Measurements from ENCODE around the gene MIA3. TPM values are rescaled to one million over a fixed set of nuclear protein-coding genes. Genes with fewer than 3 reads are reported as not detected.
"Not testable (repeated sequence)": the region's sequence is repeated elsewhere in the genome, so short reads cannot be mapped to it uniquely, and the experiment has no call there.

Gene MIA3
- total RNA-seq, 1 donor from 2014 or later = 22.8 TPM

GRCh38 chr1:222665964-222666363 is 48.1 kb downstream of the MIA3 start:
- Histone ChIP-seq H3K27me3 (no peaks in the 10 kb centered on the region), H3K4me1 (no peaks in the 10 kb centered on the region), H3K9me3 (no peaks in the 10 kb centered on the region), H3K36me3 (peaks cover 66 to 71% of the 10 kb centered on the region in 2 donors), H3K4me3 (no peak overlapping the region), H3K27ac (no peak overlapping the region)
- no peak for TF ChIP-seq CTCF (IDR thresholded peaks at IDR 0.05)
- DNase-seq (ENCODE audit: low spot score in 2 of 2) = no peak
- intact Hi-C loops (cut with DNase I) = no loop called here

DNA sequence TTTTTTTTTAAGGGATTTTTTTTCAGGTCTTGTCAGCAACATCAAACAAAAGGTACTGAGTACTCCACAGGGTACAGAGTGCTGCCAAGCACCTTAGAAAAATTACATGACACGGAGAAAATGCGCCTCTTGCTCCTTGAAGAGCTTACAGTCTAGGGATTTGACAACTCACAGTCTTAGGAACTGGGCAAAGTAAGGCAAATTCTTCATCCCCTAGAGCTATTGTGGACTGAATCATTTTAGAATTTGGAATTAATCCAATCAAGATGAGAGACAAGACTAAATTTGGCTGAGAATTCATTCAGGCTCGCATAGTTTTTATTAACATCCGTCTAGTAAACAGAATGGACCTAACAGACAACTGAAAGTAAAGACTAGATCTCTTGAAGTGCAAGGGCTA is 50.3 kb downstream of the MIA3 start:
- H3K9me3 ChIP-seq; H3K4me1 ChIP-seq; intact Hi-C loops (cut with DNase I); H3K4me3 ChIP-seq; H3K27ac ChIP-seq; DNase-seq (ENCODE audit: low spot score in 2 of 2); H3K27me3 ChIP-seq: not testable (repeated sequence)
- H3K36me3 ChIP-seq = peaks cover 64 to 70% of the 10 kb centered on the region in 2 donors

GRCh38 chr1:222669107-222669506 is 51.2 kb downstream of the MIA3 start:
- peaks cover 64 to 70% of the 10 kb centered on the region in 2 donors for H3K36me3 ChIP-seq
- H3K27ac ChIP-seq; H3K9me3 ChIP-seq; H3K4me1 ChIP-seq; DNase-seq (ENCODE audit: low spot score in 2 of 2); H3K27me3 ChIP-seq; intact Hi-C loops (cut with DNase I); H3K4me3 ChIP-seq: not testable (repeated sequence)

GRCh38 chr1:222670110-222670509 is 52.2 kb downstream of the MIA3 start:
- no peaks in the 10 kb centered on the region for H3K27me3 ChIP-seq
- no peak for TF ChIP-seq CTCF (IDR thresholded peaks at IDR 0.05)
- DNase-seq (ENCODE audit: low spot score in 2 of 2) = no peak
- no peak overlapping the region for H3K27ac ChIP-seq
- intact Hi-C loops (cut with DNase I) = no loop called here
- H3K4me3 ChIP-seq = no peak overlapping the region
- H3K9me3 ChIP-seq = no peaks in the 10 kb centered on the region
- peaks cover 63 to 68% of the 10 kb centered on the region in 2 donors for H3K36me3 ChIP-seq
- H3K4me1 ChIP-seq = no peaks in the 10 kb centered on the region

- intact Hi-C loops (cut with DNase I) = no loop called here
- TF ChIP-seq CTCF (IDR thresholded peaks at IDR 0.05) = no peak
- Histone ChIP-seq H3K9me3 (no peaks in the 10 kb centered on the region), H3K27me3 (no peaks in the 10 kb centered on the region), H3K4me1 (no peaks in the 10 kb centered on the region), H3K36me3 (peaks cover 22 to 32% of the 10 kb centered on the region in 2 donors), H3K4me3 (no peak overlapping the region), H3K27ac (no peak overlapping the region)
- no peak for DNase-seq (ENCODE audit: low spot score in 2 of 2)
These were observed 62.2 kb downstream of the MIA3 start for GRCh38 chr1:222680080-222680479.

DNA sequence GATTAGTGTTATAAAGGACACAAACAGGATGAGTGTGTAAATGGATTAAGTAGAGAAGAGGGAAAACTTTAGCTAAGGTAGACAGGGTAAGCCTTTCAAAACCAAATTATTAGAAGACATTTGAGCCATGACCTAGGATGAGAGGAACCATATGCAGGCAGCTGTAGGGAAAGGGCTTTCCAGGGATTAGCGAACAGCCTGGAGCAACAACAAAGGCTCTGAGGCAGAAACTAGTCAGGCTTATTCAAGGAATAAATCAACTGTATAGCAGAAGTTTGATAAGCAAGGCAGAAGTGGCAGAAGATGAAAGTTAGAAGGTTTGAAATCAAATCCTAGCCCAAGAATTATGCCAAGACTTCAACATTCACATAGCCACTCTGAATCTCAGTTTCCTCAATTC is 73.1 kb downstream of the MIA3 start:
- Histone ChIP-seq H3K27me3 (no peaks in the 10 kb centered on the region), H3K4me1 (no peaks in the 10 kb centered on the region), H3K27ac (no peak overlapping the region), H3K4me3 (no peak overlapping the region), H3K36me3 (peaks cover 19 to 34% of the 10 kb centered on the region in 2 donors), H3K9me3 (no peaks in the 10 kb centered on the region)
- no peak for TF ChIP-seq CTCF (IDR thresholded peaks at IDR 0.05)
- DNase-seq (ENCODE audit: low spot score in 2 of 2) = no peak
- intact Hi-C loops (cut with DNase I) = no loop called here

DNA sequence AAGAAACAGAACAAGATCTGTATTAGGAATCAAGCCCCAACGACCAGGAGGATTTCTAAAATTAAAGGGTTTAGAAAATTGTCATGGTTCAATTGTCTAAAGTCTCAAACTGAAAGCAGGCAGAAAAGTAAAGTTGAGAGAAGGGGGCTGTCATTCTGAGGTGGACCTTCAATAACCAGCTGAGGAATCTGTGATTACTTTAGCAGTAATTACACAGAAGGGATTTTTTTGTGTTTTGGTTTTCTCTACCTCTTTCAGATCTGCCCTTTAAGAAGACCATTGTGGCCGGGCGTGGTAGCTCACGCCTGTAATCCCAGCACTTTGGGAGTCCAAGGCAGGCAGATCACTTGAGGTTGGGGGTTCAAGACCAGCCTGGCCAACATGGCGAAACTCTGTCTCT is 77.0 kb downstream of the MIA3 start:
- intact Hi-C loops (cut with DNase I) = no loop called here
- peaks cover 5 to 18% of the 10 kb centered on the region in 2 donors for H3K36me3 ChIP-seq
- H3K4me3 ChIP-seq = no peak overlapping the region
- H3K27ac ChIP-seq = no peak overlapping the region
- H3K4me1 ChIP-seq = no peaks in the 10 kb centered on the region
- H3K9me3 ChIP-seq = no peaks in the 10 kb centered on the region
- TF ChIP-seq CTCF (IDR thresholded peaks at IDR 0.05) = no peak
- no peaks in the 10 kb centered on the region for H3K27me3 ChIP-seq
- no peak for DNase-seq (ENCODE audit: low spot score in 2 of 2)

Measured in ascending aorta (tissue), 2 donors.